B cell (primary cell): ENCODE results near the gene VPS33A. TPM values are rescaled to one million over a fixed set of nuclear protein-coding genes. Genes with fewer than 3 reads are reported as not detected.

Experiments used
- ATAC-seq: fragments of 200-7000 bp; cut with Tn5 transposase; one replicate; pipeline ENCODE4 v1.10.0; 2021; ENCODE audit warnings: low read depth, mild to moderate bottlenecking, moderate number of reproducible peaks, moderate library complexity
- CTCF ChIA-PET: fragments of 350-600 bp; sonication (Branson Sonifier 250); formaldehyde crosslinking; loops from one replicate; lab custom pipeline; 2021; ENCODE audit warnings: antibody characterized with exemption, inconsistent platforms; lab: Charles Lee
- POLR2A ChIA-PET: fragments of 350-600 bp; sonication (Branson Sonifier 250); formaldehyde crosslinking; loops from one replicate; lab custom pipeline; 2021; ENCODE audit warnings: antibody characterized with exemption; lab: Charles Lee
- DNase-seq: peaks from one replicate; pipeline ENCODE4 v3.0.0; 2013
- H2AFZ ChIP-seq: 2 replicates; pipeline ENCODE4 v1.6.1; 2012; ENCODE audit warnings: mild to moderate bottlenecking, low read depth, low read length; ENCODE audit not compliant: insufficient read depth, poor library complexity, severe bottlenecking
- H3K27ac ChIP-seq, 2 donors: 1 replicate in 1 of 2; 2 replicates in 1 of 2; pipeline ENCODE4 v1.5.1; 2012 to 2013; ENCODE audit warnings: low read length in 2 of 2, mild to moderate bottlenecking in 2 of 2, moderate library complexity in 1 of 2
- H3K27me3 ChIP-seq, 4 experiments: fragments of 200-600 bp in 1 of 4; sonication (generic) in 1 of 4; replicated peaks in 1 of 4; 1 replicate in 2 of 4; 2 replicates in 2 of 4; pipeline versions ENCODE4 v1.6.1 to v1.7.0; 2013 to 2016; ENCODE audit warnings: low read length in 3 of 4, mild to moderate bottlenecking in 2 of 4, mixed read lengths in 1 of 4, moderate library complexity in 1 of 4; ENCODE audit not compliant: insufficient read depth in 4 of 4, control insufficient read depth in 3 of 4; ENCODE audit errors: control extremely low read depth in 1 of 4
- H3K36me3 ChIP-seq, 2 experiments: replicated peaks in 1 of 2; 1 replicate in 1 of 2; 2 replicates in 1 of 2; pipeline versions ENCODE4 v1.6.1 to v1.7.1; 2013; ENCODE audit warnings: low read length in 1 of 2; ENCODE audit not compliant: insufficient read depth in 2 of 2, control insufficient read depth in 1 of 2; ENCODE audit errors: control extremely low read depth in 1 of 2, extremely low read depth in 1 of 2
- H3K4me1 ChIP-seq, 2 donors: fragments of 200-600 bp in 1 of 2; sonication (generic) in 1 of 2; 1 replicate in 1 of 2; 2 replicates in 1 of 2; pipeline versions ENCODE4 v1.5.1 to v1.6.1; 2013 to 2017; ENCODE audit warnings: low read length in 2 of 2; ENCODE audit not compliant: control insufficient read depth in 2 of 2, insufficient read depth in 2 of 2
- H3K4me2 ChIP-seq: replicated peaks from 2 replicates; pipeline ENCODE3; 2012; ENCODE audit warnings: mild to moderate bottlenecking, low read depth, low read length; ENCODE audit not compliant: poor library complexity, severe bottlenecking
- H3K4me3 ChIP-seq, 5 experiments: fragments of 200-600 bp in 1 of 5; sonication (generic) in 1 of 5; 1 replicate in 3 of 5; 2 replicates in 2 of 5; pipeline versions ENCODE4 v1.5.1 to v1.7.0; 2011 to 2016; ENCODE audit warnings: low read length in 4 of 5, mild to moderate bottlenecking in 4 of 5, low read depth in 2 of 5, control low read depth in 1 of 5, moderate library complexity in 1 of 5; ENCODE audit not compliant: insufficient read depth in 1 of 5; ENCODE audit errors: control extremely low read depth in 1 of 5, extremely low read depth in 1 of 5
- H3K79me2 ChIP-seq: fragments of 200-600 bp; sonication (generic); one replicate; pipeline ENCODE4 v1.6.0; 2016; ENCODE audit warnings: low read length; ENCODE audit not compliant: control insufficient read depth, insufficient read depth
- H3K9ac ChIP-seq: fragments of 200-600 bp; sonication (generic); 2 replicates; pipeline ENCODE4 v1.6.1; 2017; ENCODE audit warnings: mild to moderate bottlenecking, low read length, moderate library complexity
- H3K9me3 ChIP-seq, 3 donors: one replicate each; pipeline versions ENCODE4 v1.6.1 to v1.7.1; 2013; ENCODE audit warnings: low read length in 2 of 3; ENCODE audit not compliant: control insufficient read depth in 2 of 3, insufficient read depth in 1 of 3; ENCODE audit errors: control extremely low read depth in 1 of 3
- H4K20me1 ChIP-seq: 2 replicates; pipeline ENCODE4 v1.6.0; 2012; ENCODE audit warnings: mild to moderate bottlenecking, low read length; ENCODE audit not compliant: insufficient read depth, control insufficient read depth, poor library complexity, severe bottlenecking
- H3K27ac Mint-ChIP-seq: one replicate; pipeline ENCODE4 v1.8.0; 2021; ENCODE audit warnings: mixed read lengths
- H3K27me3 Mint-ChIP-seq: one replicate; pipeline ENCODE4 v1.8.0; 2021; ENCODE audit warnings: mixed read lengths
- H3K4me1 Mint-ChIP-seq: one replicate; pipeline ENCODE4 v1.8.0; 2021; ENCODE audit warnings: mixed read lengths
- H3K4me3 Mint-ChIP-seq: one replicate; pipeline ENCODE4 v1.8.0; 2021; ENCODE audit warnings: mixed read lengths
- H3K9me3 Mint-ChIP-seq: one replicate; pipeline ENCODE4 v1.8.0; 2022; ENCODE audit warnings: mixed read lengths; ENCODE audit not compliant: insufficient read depth
- CTCF ChIP-seq: fragments of 200-600 bp; IDR thresholded peaks from one replicate; pipeline ENCODE4 v1.8.0; 2022; ENCODE audit warnings: antibody characterized with exemption, mild to moderate bottlenecking
- EZH2 ChIP-seq: IDR thresholded peaks from 2 replicates; pipeline ENCODE4 v1.6.1; 2012; ENCODE audit warnings: borderline replicate concordance, low read depth, mild to moderate bottlenecking, moderate library complexity, low read length; ENCODE audit not compliant: insufficient read depth, poor library complexity, severe bottlenecking
- WGBS: methylation state at CpG from one replicate; pipeline ENCODE4 v1.1.5; 2013; ENCODE audit warnings: missing lambda C conversion rate; ENCODE audit not compliant: insufficient coverage; 5-methylcytosine and 5-hydroxymethylcytosine counted together
- intact Hi-C: fragments of 100-400 bp; cut with micrococcal nuclease; formaldehyde crosslinking; loops from one replicate; pipeline ENCODE4 v1.10.0; 2022
- polyA plus RNA-seq: library from polyadenylated mRNA; depleted of rRNA; stranded (reverse); fragments of >200 nt; gene quantifications from 2 replicates; pipeline ENCODE4 v1.2.3, GENCODE V29; 2012
- total RNA-seq, 2 donors: library from RNA; stranded (reverse); fragments of 120-200 nt in 1 of 2; gene quantifications; 1 replicate in 1 of 2; 2 replicates in 1 of 2; pipeline versions ENCODE4 v1.2.3 to v1.2.4, GENCODE V29; 2013 to 2022

VPS33A gene
- total and polyA plus RNA-seq, 2 donors (not counting 1 experiment from before 2014, with no cell fraction given), result 11.1 to 34.9 TPM

GRCh38 chr12:122208073-122208820, 58.0 kb downstream of the VPS33A start:
- H3K4me1 Mint-ChIP-seq, result peaks cover 9% of the 10 kb centered on the region
- intact Hi-C loops, result no loop called here
- Histone ChIP-seq H4K20me1 (no peaks in the 10 kb centered on the region), H3K27me3 (peaks cover 0 to 16% (median 4%) of the 10 kb centered on the region in 4 experiments), H3K4me3 (no peak overlapping the region), H3K36me3 (peaks cover 0 to 49% of the 10 kb centered on the region in 2 experiments), H3K27ac (no peak overlapping the region), H3K9me3 (no peaks in the 10 kb centered on the region), H2AFZ (no peak overlapping the region), H3K79me2 (no peaks in the 10 kb centered on the region), H3K9ac (no peak overlapping the region), H3K4me1 (peaks cover 4 to 6% of the 10 kb centered on the region in 2 donors), H3K4me2 (no peak overlapping the region)
- no peak for ATAC-seq
- WGBS, result 97% methylated on average over 18 of the region's 18 CpGs
- DNase-seq, result no peak
- CTCF ChIA-PET, result no interaction called here
- POLR2A ChIA-PET, result no interaction called here
- H3K27ac Mint-ChIP-seq, result no peak overlapping the region
- no peaks in the 10 kb centered on the region for H3K9me3 Mint-ChIP-seq
- TF ChIP-seq EZH2 (no peak), CTCF (no peak)
- H3K27me3 Mint-ChIP-seq, result peaks cover 9% of the 10 kb centered on the region
- H3K4me3 Mint-ChIP-seq, result no peak overlapping the region

- Histone ChIP-seq H3K4me1 (peaks cover 12 to 14% of the 10 kb centered on the region in 2 donors), H3K36me3 (peaks cover 0 to 41% of the 10 kb centered on the region in 2 experiments), H3K4me2 (no peak overlapping the region), H3K27ac (no peak overlapping the region), H3K27me3 (peaks cover 0 to 25% (median 8%) of the 10 kb centered on the region in 4 experiments), H4K20me1 (no peaks in the 10 kb centered on the region), H3K79me2 (no peaks in the 10 kb centered on the region), H3K9me3 (peaks cover 0 to 3% (median 0%) of the 10 kb centered on the region in 3 donors), H2AFZ (no peak overlapping the region), H3K9ac (no peak overlapping the region), H3K4me3 (no peak overlapping the region)
- H3K9me3 Mint-ChIP-seq, result no peaks in the 10 kb centered on the region
- ChIA-PET CTCF (no interaction called here), POLR2A (no interaction called here)
- WGBS, result 100% methylated on average over 2 of the region's 8 CpGs
- DNase-seq (no peak), ATAC-seq (no peak)
- TF ChIP-seq EZH2 (no peak), CTCF (no peak)
- H3K4me1 Mint-ChIP-seq, result peaks cover 12% of the 10 kb centered on the region
- peaks cover 11% of the 10 kb centered on the region for H3K27me3 Mint-ChIP-seq
- no peak overlapping the region for H3K27ac Mint-ChIP-seq
- H3K4me3 Mint-ChIP-seq, result no peak overlapping the region
- intact Hi-C loops, result no loop called here
Observed at GRCh38 chr12:122207391-122207790, 58.9 kb downstream of the VPS33A start.
